Testis (tissue), 3 donors: ENCODE data around the gene TFB2M. TPM values are rescaled to one million over a fixed set of nuclear protein-coding genes. Genes with fewer than 3 reads are reported as not detected.
A peak's percentile ranks its signal among the peaks of the same experiment; 100 is the strongest.
"Not testable (repeated sequence)": the region's sequence is repeated elsewhere in the genome, so short reads cannot be mapped to it uniquely, and the experiment has no call there.

ENCODE experiments used
- DNase-seq: peaks from one replicate; pipeline ENCODE4 v3.0.0-alpha.2; 2019
- H3K27ac ChIP-seq, 2 donors: fragments of 200-600 bp; sonication (generic); one replicate each; pipeline ENCODE4 v1.5.1; 2019
- H3K27me3 ChIP-seq: fragments of 200-600 bp; sonication (generic); one replicate; pipeline ENCODE4 v1.5.1; 2019
- H3K36me3 ChIP-seq: fragments of 200-600 bp; sonication (generic); one replicate; pipeline ENCODE4 v1.5.1; 2017; ENCODE audit warnings: low read depth; ENCODE audit errors: missing control alignments
- H3K4me1 ChIP-seq: fragments of 200-600 bp; sonication (generic); one replicate; pipeline ENCODE4 v1.5.1; 2019
- H3K4me3 ChIP-seq, 2 donors: fragments of 200-600 bp; sonication (generic); one replicate each; pipeline ENCODE4 v1.5.1; 2017 to 2019
- H3K9me3 ChIP-seq: fragments of 200-600 bp; sonication (generic); one replicate; pipeline ENCODE4 v1.5.1; 2017
- POLR2A ChIP-seq: fragments of 450-650 bp; IDR thresholded peaks from one replicate; pipeline ENCODE4 v1.6.1; 2017; ENCODE audit warnings: antibody characterized with exemption, mild to moderate bottlenecking, moderate library complexity
- WGBS, 2 donors: methylation state at CpG; one replicate each; pipeline ENCODE4 v1.1.5; 2018; 5-methylcytosine and 5-hydroxymethylcytosine counted together
- intact Hi-C: fragments of 100-400 bp; cut with DNase I; formaldehyde crosslinking; loops from one replicate; pipeline ENCODE4 v1.15.1; 2023; ENCODE audit warnings: low total_unique reads
- polyA plus RNA-seq: library from polyadenylated mRNA; stranded (reverse); fragments of 350-450 nt; fragmentation: Illumina TruSeq; extraction: RNeasy Lipid Tissue Mini Kit (QIAGEN cat#74804); gene quantifications from one replicate; pipeline ENCODE4 v1.2.3, GENCODE V29; 2014; ENCODE audit warnings: low read depth, low replicate concordance; ENCODE audit not compliant: insufficient read depth
- total RNA-seq, 2 donors: library from RNA; depleted of rRNA; stranded (reverse); fragments of >200 nt; gene quantifications; one replicate each; pipeline ENCODE4 v1.2.3, GENCODE V29; 2016
- TF ChIP-seq, protein P1 (sequence below), 3 experiments: fragments of 450-650 bp in 2 of 3; fragments of 200-600 bp in 1 of 3; sonication (generic) in 1 of 3; IDR thresholded peaks; one replicate each; pipeline ENCODE4 v1.5.1; 2016 to 2019; ENCODE audit warnings: antibody characterized with exemption in 3 of 3, mild to moderate bottlenecking in 2 of 3, moderate library complexity in 1 of 3

TFB2M gene
- total and polyA plus RNA-seq, 3 donors from 2014 or later = 15.7 to 20.0 (median 19.8) TPM

DNA sequence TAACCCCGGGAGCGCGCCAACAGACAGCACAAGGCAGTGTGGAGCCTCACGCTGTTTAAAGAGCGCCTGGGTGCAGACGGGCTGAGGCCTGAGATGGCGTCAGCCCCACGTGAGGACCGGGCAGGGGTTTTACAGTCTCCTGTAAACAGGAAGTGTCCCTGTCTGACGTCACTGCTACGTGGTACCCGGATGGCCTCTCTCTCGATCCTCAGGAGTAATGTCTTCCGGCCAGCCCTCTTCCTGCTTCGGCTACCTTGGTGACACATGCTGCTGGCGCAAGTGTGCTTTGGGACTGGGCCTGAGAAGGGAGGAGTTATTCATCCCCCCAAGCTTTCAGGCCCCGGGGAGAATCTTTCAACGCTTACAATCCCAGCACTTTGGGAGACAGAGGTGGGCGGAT, 41.4 kb upstream of the TFB2M start:
- TF ChIP-seq, protein P1, sequence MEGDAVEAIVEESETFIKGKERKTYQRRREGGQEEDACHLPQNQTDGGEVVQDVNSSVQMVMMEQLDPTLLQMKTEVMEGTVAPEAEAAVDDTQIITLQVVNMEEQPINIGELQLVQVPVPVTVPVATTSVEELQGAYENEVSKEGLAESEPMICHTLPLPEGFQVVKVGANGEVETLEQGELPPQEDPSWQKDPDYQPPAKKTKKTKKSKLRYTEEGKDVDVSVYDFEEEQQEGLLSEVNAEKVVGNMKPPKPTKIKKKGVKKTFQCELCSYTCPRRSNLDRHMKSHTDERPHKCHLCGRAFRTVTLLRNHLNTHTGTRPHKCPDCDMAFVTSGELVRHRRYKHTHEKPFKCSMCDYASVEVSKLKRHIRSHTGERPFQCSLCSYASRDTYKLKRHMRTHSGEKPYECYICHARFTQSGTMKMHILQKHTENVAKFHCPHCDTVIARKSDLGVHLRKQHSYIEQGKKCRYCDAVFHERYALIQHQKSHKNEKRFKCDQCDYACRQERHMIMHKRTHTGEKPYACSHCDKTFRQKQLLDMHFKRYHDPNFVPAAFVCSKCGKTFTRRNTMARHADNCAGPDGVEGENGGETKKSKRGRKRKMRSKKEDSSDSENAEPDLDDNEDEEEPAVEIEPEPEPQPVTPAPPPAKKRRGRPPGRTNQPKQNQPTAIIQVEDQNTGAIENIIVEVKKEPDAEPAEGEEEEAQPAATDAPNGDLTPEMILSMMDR (IDR thresholded peaks at IDR 0.05) = no peak
- no peak for TF ChIP-seq POLR2A
- H3K27ac ChIP-seq = no peak overlapping the region

DNA sequence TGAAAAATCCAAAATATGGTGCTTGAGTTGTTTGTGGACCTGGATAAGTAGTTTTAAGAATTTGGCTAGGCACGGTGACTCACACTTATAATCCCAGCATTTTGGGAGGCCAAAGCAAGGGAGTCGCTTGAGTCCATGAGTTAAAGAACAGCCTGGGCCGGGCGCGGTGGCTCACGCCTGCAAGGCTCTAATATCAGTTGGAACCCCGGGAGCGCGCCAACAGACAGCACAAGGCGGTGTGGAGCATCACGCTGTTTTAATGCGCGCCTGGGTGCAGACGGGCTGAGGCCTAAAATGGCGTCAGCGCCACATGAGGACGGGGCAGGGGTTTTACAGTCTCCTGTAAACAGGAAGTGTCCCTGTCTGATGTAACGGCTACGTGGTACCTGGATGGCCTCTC, 39.2 kb upstream of the TFB2M start:
- H3K27me3 ChIP-seq, H3K36me3 ChIP-seq, H3K9me3 ChIP-seq, intact Hi-C loops: not testable (repeated sequence)
- peak overlapping the region; percentile 35 to 42 for H3K4me3 ChIP-seq
- DNase-seq = peak; percentile 55
- H3K27ac ChIP-seq = peak overlapping the region in 1 of 2 donors; percentile 50
- H3K4me1 ChIP-seq = peaks cover 16% of the 10 kb centered on the region
- 76 to 77% methylated on average over 17 to 19 of the region's 19 CpGs for WGBS, 2 donors

More for the DNA sequence above, 41.4 kb upstream of the TFB2M start:
- no peaks in the 10 kb centered on the region for H3K9me3 ChIP-seq
- WGBS, 2 donors = 55 to 88% methylated on average over 18 to 19 of the region's 19 CpGs
- H3K36me3 ChIP-seq = no peaks in the 10 kb centered on the region
- intact Hi-C loops = no loop called here
- H3K4me1 ChIP-seq = peaks cover 8% of the 10 kb centered on the region
- no peaks in the 10 kb centered on the region for H3K27me3 ChIP-seq
- peak overlapping the region in 1 of 2 donors; percentile 3 for H3K4me3 ChIP-seq
- peak; percentile 78 for DNase-seq

DNA sequence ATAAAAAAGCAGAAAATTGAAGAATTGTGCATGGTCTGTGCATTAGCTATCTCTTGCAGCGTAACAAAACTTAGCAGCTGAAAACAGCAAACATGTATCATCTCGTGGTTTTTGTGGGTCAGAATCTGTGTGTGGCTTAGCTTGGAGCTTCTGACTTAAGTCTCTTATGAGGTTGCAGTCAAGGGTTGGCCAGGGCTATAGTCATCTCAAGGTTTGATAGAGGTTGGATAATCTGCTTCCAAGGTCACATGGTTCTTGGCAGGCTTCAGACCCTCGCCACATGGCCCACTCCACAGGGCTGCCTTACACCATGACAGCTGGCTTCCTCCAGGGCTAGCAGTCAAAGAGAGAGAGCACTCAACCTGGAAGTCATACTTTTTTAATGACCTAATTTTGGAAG, 36.1 kb upstream of the TFB2M start:
- intact Hi-C loops = no loop called here
- 70 to 82% methylated on average over 3 of the region's 3 CpGs for WGBS, 2 donors
- TF ChIP-seq, protein P1 (IDR thresholded peaks at IDR 0.05) = no peak
- no peak for TF ChIP-seq POLR2A
- Histone ChIP-seq H3K36me3 (no peaks in the 10 kb centered on the region), H3K4me3 (no peak overlapping the region), H3K9me3 (no peaks in the 10 kb centered on the region), H3K27ac (peak overlapping the region in 1 of 2 donors; percentile 3), H3K4me1 (peaks cover 8% of the 10 kb centered on the region), H3K27me3 (no peaks in the 10 kb centered on the region)
- no peak for DNase-seq

DNA sequence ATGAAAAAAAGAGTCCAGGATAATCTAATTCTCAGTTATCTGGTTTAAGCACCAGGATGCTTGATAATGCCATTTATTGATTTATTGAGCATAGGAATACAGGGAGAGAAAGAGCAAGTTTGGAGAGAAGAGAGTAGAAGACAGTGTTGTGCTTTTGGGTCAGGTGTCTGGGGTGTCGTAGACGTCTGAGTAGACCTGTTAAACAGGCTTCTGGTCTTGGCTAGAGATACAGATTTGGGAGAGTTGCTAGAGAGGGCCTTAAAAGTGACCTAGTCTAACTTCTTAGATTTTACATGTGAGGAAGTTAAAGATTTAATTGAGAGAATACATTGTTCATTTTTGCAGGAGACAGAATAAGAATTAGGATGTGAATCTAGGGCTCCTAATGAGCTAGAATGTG, 34.5 kb upstream of the TFB2M start:
- no peaks in the 10 kb centered on the region for H3K27me3 ChIP-seq
- no peak for TF ChIP-seq POLR2A
- TF ChIP-seq, protein P1 (IDR thresholded peaks at IDR 0.05) = no peak
- intact Hi-C loops = no loop called here
- WGBS, 2 donors = 84 to 85% methylated on average over 2 of the region's 2 CpGs
- peaks cover 8% of the 10 kb centered on the region for H3K4me1 ChIP-seq
- no peak overlapping the region for H3K27ac ChIP-seq
- no peaks in the 10 kb centered on the region for H3K9me3 ChIP-seq
- no peak overlapping the region for H3K4me3 ChIP-seq
- no peak for DNase-seq
- no peaks in the 10 kb centered on the region for H3K36me3 ChIP-seq

DNA sequence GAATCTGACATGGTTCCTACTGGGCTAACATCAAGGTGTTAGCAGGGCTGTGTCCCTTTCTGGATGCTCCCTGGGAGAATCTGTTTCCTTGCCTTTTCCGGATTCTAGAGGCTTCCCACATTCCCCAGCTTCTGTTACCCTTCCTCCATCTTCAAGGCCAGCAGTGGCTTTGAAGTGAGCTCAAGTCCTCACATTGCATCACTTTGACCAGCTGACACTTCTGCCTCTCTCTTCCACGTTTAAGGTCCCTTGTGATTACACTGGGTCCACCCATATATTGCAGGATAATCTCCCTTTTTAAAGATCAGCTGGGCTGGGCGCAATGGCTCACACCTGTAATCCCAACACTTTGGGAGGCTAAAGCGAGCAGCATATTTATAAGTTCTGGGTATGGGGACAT, 33.3 kb upstream of the TFB2M start:
- H3K4me3 ChIP-seq = no peak overlapping the region
- no peaks in the 10 kb centered on the region for H3K36me3 ChIP-seq
- H3K4me1 ChIP-seq = peaks cover 8% of the 10 kb centered on the region
- intact Hi-C loops = no loop called here
- no peak overlapping the region for H3K27ac ChIP-seq
- 64 to 67% methylated on average over 4 of the region's 4 CpGs for WGBS, 2 donors
- TF ChIP-seq, protein P1 (IDR thresholded peaks at IDR 0.05) = no peak
- TF ChIP-seq POLR2A = no peak
- no peaks in the 10 kb centered on the region for H3K9me3 ChIP-seq
- H3K27me3 ChIP-seq = no peaks in the 10 kb centered on the region
- no peak for DNase-seq
